H1 (cell line): ENCODE measurements around the gene RAB1B. TPM values are rescaled to one million over a fixed set of nuclear protein-coding genes. Genes with fewer than 3 reads are reported as not detected.

Experiments used
- ASH2L ChIP-seq: fragments of 200-600, 300-600 bp; sonication (generic); IDR thresholded peaks from one replicate; pipeline ENCODE4 v1.7.1; 2017; ENCODE audit warnings: low read length
- GABPA ChIP-seq: IDR thresholded peaks from 2 replicates; pipeline ENCODE4 v1.6.1; 2011; ENCODE audit warnings: mild to moderate bottlenecking, low read length, moderate library complexity, borderline replicate concordance; ENCODE audit not compliant: insufficient read depth
- HDAC2 ChIP-seq, 2 experiments: fragments of 300-600 bp in 1 of 2; sonication (generic) in 1 of 2; IDR thresholded peaks; 2 replicates each; pipeline ENCODE4 v1.6.1; 2011 to 2012; ENCODE audit warnings: low read depth in 2 of 2, low read length in 2 of 2, mild to moderate bottlenecking in 2 of 2, moderate library complexity in 2 of 2, borderline replicate concordance in 1 of 2, inconsistent platforms in 1 of 2
- SIN3A ChIP-seq, 2 experiments: IDR thresholded peaks in 1 of 2; conservative IDR thresholded peaks in 1 of 2; 2 replicates each; pipeline ENCODE4 v1.6.1; 2011 to 2012; ENCODE audit warnings: low read length in 2 of 2, improper control_type of control experiment in 1 of 2, low read depth in 1 of 2, mild to moderate bottlenecking in 1 of 2
- SP2 ChIP-seq: IDR thresholded peaks from 2 replicates; pipeline ENCODE4 v1.6.1; 2012; ENCODE audit warnings: mild to moderate bottlenecking, low read length, inconsistent platforms
- TCF12 ChIP-seq: IDR thresholded peaks from 2 replicates; pipeline ENCODE4 v1.6.1; 2011; ENCODE audit warnings: low read depth, mild to moderate bottlenecking, low read length
- polyA plus RNA-seq, 7 experiments: library from polyadenylated mRNA; depleted of rRNA in 3 of 7; stranded (reverse) in 5 of 7; unstranded in 2 of 7; fragments of >200 nt in 5 of 7; fragments of 200-250 nt in 2 of 7; gene quantifications; 1 replicate in 5 of 7; 2 replicates in 1 of 7; 4 replicates in 1 of 7; pipeline versions ENCODE4 v1.2.1 to v1.2.3, GENCODE V29; 2011 to 2013; ENCODE audit warnings: missing spikeins in 2 of 7, mixed read lengths in 2 of 7
- total RNA-seq: library from RNA; stranded (reverse); fragmentation: NEBNext Ultra II Directional; extraction: Animal tissue kit (Norgen Biotek cat#: 25700); gene quantifications from 2 replicates; pipeline ENCODE4 v1.2.1, GENCODE V29; 2021
- TF ChIP-seq, protein P1 (sequence below): fragments of 300-600 bp; sonication (generic); IDR thresholded peaks from 2 replicates; pipeline ENCODE4 v1.7.1; 2012; ENCODE audit warnings: low read length, moderate library complexity, mild to moderate bottlenecking, inconsistent platforms; ENCODE audit not compliant: insufficient replicate concordance
- TF ChIP-seq, protein P2 (sequence below): IDR thresholded peaks from 2 replicates; pipeline ENCODE4 v1.6.1; 2012; ENCODE audit warnings: inconsistent platforms

Gene RAB1B
- total and polyA plus RNA-seq, 2 of the 8 experiments (the other 6 are each of a cell fraction or from before 2014, with no cell fraction given), result 100 to 217 TPM

DNA sequence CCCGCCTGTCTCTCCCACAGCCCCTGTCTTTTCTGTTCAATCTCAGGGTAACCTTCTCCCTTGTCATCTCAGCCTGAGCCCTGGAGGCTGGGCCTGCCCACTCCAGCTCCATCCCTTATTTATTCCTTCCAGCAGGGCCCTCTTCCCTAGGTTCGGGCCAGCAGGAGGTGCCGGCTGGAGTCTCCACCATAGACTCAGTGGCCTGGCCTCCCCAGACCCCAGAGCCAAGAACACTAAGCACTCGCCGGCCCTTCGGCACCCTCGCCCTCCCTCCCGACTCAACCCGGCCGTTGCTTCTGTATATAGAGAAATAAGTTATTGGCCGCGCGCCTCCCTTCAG, 1.4 kb upstream of the RAB1B start (continued):
- TF ChIP-seq, protein P1, sequence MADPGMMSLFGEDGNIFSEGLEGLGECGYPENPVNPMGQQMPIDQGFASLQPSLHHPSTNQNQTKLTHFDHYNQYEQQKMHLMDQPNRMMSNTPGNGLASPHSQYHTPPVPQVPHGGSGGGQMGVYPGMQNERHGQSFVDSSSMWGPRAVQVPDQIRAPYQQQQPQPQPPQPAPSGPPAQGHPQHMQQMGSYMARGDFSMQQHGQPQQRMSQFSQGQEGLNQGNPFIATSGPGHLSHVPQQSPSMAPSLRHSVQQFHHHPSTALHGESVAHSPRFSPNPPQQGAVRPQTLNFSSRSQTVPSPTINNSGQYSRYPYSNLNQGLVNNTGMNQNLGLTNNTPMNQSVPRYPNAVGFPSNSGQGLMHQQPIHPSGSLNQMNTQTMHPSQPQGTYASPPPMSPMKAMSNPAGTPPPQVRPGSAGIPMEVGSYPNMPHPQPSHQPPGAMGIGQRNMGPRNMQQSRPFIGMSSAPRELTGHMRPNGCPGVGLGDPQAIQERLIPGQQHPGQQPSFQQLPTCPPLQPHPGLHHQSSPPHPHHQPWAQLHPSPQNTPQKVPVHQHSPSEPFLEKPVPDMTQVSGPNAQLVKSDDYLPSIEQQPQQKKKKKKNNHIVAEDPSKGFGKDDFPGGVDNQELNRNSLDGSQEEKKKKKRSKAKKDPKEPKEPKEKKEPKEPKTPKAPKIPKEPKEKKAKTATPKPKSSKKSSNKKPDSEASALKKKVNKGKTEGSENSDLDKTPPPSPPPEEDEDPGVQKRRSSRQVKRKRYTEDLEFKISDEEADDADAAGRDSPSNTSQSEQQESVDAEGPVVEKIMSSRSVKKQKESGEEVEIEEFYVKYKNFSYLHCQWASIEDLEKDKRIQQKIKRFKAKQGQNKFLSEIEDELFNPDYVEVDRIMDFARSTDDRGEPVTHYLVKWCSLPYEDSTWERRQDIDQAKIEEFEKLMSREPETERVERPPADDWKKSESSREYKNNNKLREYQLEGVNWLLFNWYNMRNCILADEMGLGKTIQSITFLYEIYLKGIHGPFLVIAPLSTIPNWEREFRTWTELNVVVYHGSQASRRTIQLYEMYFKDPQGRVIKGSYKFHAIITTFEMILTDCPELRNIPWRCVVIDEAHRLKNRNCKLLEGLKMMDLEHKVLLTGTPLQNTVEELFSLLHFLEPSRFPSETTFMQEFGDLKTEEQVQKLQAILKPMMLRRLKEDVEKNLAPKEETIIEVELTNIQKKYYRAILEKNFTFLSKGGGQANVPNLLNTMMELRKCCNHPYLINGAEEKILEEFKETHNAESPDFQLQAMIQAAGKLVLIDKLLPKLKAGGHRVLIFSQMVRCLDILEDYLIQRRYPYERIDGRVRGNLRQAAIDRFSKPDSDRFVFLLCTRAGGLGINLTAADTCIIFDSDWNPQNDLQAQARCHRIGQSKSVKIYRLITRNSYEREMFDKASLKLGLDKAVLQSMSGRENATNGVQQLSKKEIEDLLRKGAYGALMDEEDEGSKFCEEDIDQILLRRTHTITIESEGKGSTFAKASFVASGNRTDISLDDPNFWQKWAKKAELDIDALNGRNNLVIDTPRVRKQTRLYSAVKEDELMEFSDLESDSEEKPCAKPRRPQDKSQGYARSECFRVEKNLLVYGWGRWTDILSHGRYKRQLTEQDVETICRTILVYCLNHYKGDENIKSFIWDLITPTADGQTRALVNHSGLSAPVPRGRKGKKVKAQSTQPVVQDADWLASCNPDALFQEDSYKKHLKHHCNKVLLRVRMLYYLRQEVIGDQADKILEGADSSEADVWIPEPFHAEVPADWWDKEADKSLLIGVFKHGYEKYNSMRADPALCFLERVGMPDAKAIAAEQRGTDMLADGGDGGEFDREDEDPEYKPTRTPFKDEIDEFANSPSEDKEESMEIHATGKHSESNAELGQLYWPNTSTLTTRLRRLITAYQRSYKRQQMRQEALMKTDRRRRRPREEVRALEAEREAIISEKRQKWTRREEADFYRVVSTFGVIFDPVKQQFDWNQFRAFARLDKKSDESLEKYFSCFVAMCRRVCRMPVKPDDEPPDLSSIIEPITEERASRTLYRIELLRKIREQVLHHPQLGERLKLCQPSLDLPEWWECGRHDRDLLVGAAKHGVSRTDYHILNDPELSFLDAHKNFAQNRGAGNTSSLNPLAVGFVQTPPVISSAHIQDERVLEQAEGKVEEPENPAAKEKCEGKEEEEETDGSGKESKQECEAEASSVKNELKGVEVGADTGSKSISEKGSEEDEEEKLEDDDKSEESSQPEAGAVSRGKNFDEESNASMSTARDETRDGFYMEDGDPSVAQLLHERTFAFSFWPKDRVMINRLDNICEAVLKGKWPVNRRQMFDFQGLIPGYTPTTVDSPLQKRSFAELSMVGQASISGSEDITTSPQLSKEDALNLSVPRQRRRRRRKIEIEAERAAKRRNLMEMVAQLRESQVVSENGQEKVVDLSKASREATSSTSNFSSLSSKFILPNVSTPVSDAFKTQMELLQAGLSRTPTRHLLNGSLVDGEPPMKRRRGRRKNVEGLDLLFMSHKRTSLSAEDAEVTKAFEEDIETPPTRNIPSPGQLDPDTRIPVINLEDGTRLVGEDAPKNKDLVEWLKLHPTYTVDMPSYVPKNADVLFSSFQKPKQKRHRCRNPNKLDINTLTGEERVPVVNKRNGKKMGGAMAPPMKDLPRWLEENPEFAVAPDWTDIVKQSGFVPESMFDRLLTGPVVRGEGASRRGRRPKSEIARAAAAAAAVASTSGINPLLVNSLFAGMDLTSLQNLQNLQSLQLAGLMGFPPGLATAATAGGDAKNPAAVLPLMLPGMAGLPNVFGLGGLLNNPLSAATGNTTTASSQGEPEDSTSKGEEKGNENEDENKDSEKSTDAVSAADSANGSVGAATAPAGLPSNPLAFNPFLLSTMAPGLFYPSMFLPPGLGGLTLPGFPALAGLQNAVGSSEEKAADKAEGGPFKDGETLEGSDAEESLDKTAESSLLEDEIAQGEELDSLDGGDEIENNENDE, result no peak
- TF ChIP-seq, protein P2, sequence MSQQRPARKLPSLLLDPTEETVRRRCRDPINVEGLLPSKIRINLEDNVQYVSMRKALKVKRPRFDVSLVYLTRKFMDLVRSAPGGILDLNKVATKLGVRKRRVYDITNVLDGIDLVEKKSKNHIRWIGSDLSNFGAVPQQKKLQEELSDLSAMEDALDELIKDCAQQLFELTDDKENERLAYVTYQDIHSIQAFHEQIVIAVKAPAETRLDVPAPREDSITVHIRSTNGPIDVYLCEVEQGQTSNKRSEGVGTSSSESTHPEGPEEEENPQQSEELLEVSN, result no peak
- no peak for TF ChIP-seq SP2
- no peak for TF ChIP-seq HDAC2 (IDR thresholded peaks at IDR 0.05; ENCODE audit: borderline replicate concordance in 1 of 2, low read depth in 2 of 2, low read length in 2 of 2)
- no peak for TF ChIP-seq TCF12
- no peak for TF ChIP-seq SIN3A (conservative IDR thresholded peaks at IDR 0.05 in 1 of 2, IDR thresholded peaks at IDR 0.05 in 1 of 2; ENCODE audit: low read depth in 1 of 2, low read length in 2 of 2)
- TF ChIP-seq ASH2L, result no peak
- no peak for TF ChIP-seq GABPA
